ENCODE measurements around the gene MPHOSPH8. TPM values are rescaled to one million over a fixed set of nuclear protein-coding genes. Genes with fewer than 3 reads are reported as not detected.

MPHOSPH8 gene
- total RNA-seq, 1 donor from 2014 or later, result 16.4 TPM

GRCh38 chr13:19604306-19604705 lies 29.2 kb upstream of the MPHOSPH8 start:
- H3K4me3 ChIP-seq (ENCODE audit: low read depth, low read length), result no peak overlapping the region
- no peak for TF ChIP-seq CTCF (conservative IDR thresholded peaks at IDR 0.05; ENCODE audit: low read depth, low read length)
- DNase-seq (ENCODE audit: low read depth), result no peak

- no peak for DNase-seq (ENCODE audit: low read depth)
- H3K4me3 ChIP-seq (ENCODE audit: low read depth, low read length), result no peak overlapping the region
- TF ChIP-seq CTCF (conservative IDR thresholded peaks at IDR 0.05; ENCODE audit: low read depth, low read length), result no peak
Observed at GRCh38 chr13:19605161-19605955, 28.1 kb upstream of the MPHOSPH8 start.

GRCh38 chr13:19606152-19606551 lies 27.3 kb upstream of the MPHOSPH8 start:
- DNase-seq (ENCODE audit: low read depth), result no peak
- no peak for TF ChIP-seq CTCF (conservative IDR thresholded peaks at IDR 0.05; ENCODE audit: low read depth, low read length)
- no peak overlapping the region for H3K4me3 ChIP-seq (ENCODE audit: low read depth, low read length)

GRCh38 chr13:19606737-19607136 lies 26.7 kb upstream of the MPHOSPH8 start:
- no peak overlapping the region for H3K4me3 ChIP-seq (ENCODE audit: low read depth, low read length)

GRCh38 chr13:19607523-19608078 lies 25.9 kb upstream of the MPHOSPH8 start:
- H3K4me3 ChIP-seq (ENCODE audit: low read depth, low read length), result no peak overlapping the region
- TF ChIP-seq CTCF (conservative IDR thresholded peaks at IDR 0.05; ENCODE audit: low read depth, low read length), result no peak

More at GRCh38 chr13:19606737-19607136, 26.7 kb upstream of the MPHOSPH8 start:
- TF ChIP-seq CTCF (conservative IDR thresholded peaks at IDR 0.05; ENCODE audit: low read depth, low read length), result no peak
- DNase-seq (ENCODE audit: low read depth), result no peak

GRCh38 chr13:19618977-19619376 lies 14.5 kb upstream of the MPHOSPH8 start:
- H3K4me3 ChIP-seq (ENCODE audit: low read depth, low read length), result no peak overlapping the region
- no peak for DNase-seq (ENCODE audit: low read depth)
- TF ChIP-seq CTCF (conservative IDR thresholded peaks at IDR 0.05; ENCODE audit: low read depth, low read length), result peak; percentile 82

More at GRCh38 chr13:19607523-19608078, 25.9 kb upstream of the MPHOSPH8 start:
- DNase-seq (ENCODE audit: low read depth), result no peak

Measured in epithelial cell of proximal tubule (primary cell).